Mesothelial cell of epicardium (in vitro differentiated cells): ENCODE data around the gene ARHGAP22. TPM values are rescaled to one million over a fixed set of nuclear protein-coding genes. Genes with fewer than 3 reads are reported as not detected.
A peak's percentile ranks its signal among the peaks of the same experiment; 100 is the strongest.

Experiments
- DNase-seq, 2 experiments: peaks; one replicate each; pipeline ENCODE4 v3.0.0; 2021; ENCODE audit warnings: low spot score in 2 of 2; ENCODE audit not compliant: unreplicated experiment in 2 of 2
- H3K27ac Mint-ChIP-seq: 2 replicates; pipeline ENCODE4 v1.8.0; 2021; ENCODE audit warnings: mixed read lengths
- H3K27me3 Mint-ChIP-seq: 2 replicates; pipeline ENCODE4 v1.8.0; 2021; ENCODE audit warnings: low read depth, mixed read lengths
- H3K36me3 Mint-ChIP-seq: 2 replicates; pipeline ENCODE4 v1.8.0; 2021; ENCODE audit warnings: mixed read lengths
- H3K4me1 Mint-ChIP-seq: 2 replicates; pipeline ENCODE4 v1.8.0; 2021; ENCODE audit warnings: mixed read lengths
- H3K4me3 Mint-ChIP-seq: 2 replicates; pipeline ENCODE4 v1.8.0; 2021; ENCODE audit warnings: mild to moderate bottlenecking, moderate library complexity, mixed read lengths
- H3K9me3 Mint-ChIP-seq: 2 replicates; pipeline ENCODE4 v1.8.0; 2021; ENCODE audit warnings: mixed read lengths
- CTCF ChIP-seq: fragments of 200-600 bp; sonication (generic); IDR thresholded peaks from one replicate; pipeline ENCODE4 v1.5.0; 2021; ENCODE audit warnings: antibody characterized with exemption; ENCODE audit not compliant: unreplicated experiment
- total RNA-seq: library from RNA; stranded (reverse); gene quantifications from 3 replicates; pipeline ENCODE4 v1.2.1, GENCODE V29; 2021

The ARHGAP22 gene, protein sequence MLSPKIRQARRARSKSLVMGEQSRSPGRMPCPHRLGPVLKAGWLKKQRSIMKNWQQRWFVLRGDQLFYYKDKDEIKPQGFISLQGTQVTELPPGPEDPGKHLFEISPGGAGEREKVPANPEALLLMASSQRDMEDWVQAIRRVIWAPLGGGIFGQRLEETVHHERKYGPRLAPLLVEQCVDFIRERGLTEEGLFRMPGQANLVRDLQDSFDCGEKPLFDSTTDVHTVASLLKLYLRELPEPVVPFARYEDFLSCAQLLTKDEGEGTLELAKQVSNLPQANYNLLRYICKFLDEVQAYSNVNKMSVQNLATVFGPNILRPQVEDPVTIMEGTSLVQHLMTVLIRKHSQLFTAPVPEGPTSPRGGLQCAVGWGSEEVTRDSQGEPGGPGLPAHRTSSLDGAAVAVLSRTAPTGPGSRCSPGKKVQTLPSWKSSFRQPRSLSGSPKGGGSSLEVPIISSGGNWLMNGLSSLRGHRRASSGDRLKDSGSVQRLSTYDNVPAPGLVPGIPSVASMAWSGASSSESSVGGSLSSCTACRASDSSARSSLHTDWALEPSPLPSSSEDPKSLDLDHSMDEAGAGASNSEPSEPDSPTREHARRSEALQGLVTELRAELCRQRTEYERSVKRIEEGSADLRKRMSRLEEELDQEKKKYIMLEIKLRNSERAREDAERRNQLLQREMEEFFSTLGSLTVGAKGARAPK
- 2.9 to 5.1 TPM (median 4.1 TPM) in 3 replicates for total RNA-seq

DNA sequence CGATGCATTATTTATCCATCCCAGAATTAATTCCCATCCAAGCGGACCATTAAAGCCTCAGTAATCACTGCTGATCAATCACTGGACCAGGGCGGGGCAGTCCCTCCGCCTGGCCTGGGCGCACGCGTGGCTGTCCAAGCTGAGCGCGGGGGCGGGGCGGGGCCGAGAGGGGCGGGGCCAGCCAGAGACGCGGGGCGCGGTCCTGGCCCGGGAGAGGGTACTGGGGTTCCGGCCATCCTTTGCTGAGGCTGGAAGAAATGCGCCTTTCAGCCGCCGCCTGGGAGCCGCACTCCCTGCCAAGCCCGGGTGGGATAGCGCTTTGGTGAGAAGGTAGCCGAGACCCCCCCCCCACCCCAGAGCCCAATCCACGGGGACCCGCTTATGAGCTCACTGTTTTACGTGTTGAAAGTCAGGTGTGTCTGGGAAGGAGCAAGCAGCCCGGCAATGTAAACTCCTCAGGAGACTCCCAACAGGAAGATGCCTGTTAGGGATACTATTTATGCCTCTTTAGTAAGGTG is at the start of gene ARHGAP22:
TSS of gene ARHGAP22 (minus strand) at position 83 of the 518 bp plus-strand sequence. CDS start 277 bp downstream, outside the sequence.
- no peak for TF ChIP-seq CTCF
- Mint-ChIP-seq H3K36me3 (no peaks in the 10 kb centered on the region), H3K4me1 (peaks cover 2% of the 10 kb centered on the region), H3K9me3 (no peaks in the 10 kb centered on the region), H3K27me3 (peaks cover 83% of the 10 kb centered on the region), H3K4me3 (peak within 1 kb of the TSS; percentile 59), H3K27ac (no peak within 1 kb of the TSS)
- peak in 1 of 2 experiments; percentile 38 for DNase-seq

GRCh38 chr10:48653944-48654698 is 49.2 kb upstream of the ARHGAP22 start:
- peaks cover 88% of the 10 kb centered on the region for H3K27me3 Mint-ChIP-seq
- TF ChIP-seq CTCF = no peak
- H3K27ac Mint-ChIP-seq = no peak overlapping the region
- H3K4me1 Mint-ChIP-seq = peaks cover 3% of the 10 kb centered on the region
- H3K9me3 Mint-ChIP-seq = no peaks in the 10 kb centered on the region
- DNase-seq = no peak
- no peak overlapping the region for H3K4me3 Mint-ChIP-seq
- H3K36me3 Mint-ChIP-seq = no peaks in the 10 kb centered on the region

DNA sequence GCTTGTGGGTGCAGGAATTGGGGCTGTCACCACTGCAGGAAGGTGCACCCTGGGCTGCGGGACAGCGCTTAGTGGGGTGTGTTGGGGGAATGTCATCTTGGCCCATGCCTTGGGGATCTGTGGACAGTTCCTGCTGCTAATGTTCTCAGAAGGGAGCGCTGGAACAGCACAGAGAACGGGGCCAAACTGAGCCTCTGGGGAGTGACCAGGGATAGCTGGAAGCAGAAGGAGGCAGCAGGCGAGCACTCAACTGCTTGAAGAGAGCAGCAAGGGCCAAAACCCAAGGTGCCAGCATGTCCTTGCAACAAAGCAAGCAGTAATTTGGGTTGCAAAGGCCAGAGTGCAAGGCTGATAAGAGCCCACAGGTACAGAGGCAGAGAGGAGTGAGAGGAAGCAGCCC is 48.5 kb upstream of the ARHGAP22 start:
- peaks cover 3% of the 10 kb centered on the region for H3K4me1 Mint-ChIP-seq
- DNase-seq = no peak
- H3K9me3 Mint-ChIP-seq = no peaks in the 10 kb centered on the region
- H3K4me3 Mint-ChIP-seq = no peak overlapping the region
- no peaks in the 10 kb centered on the region for H3K36me3 Mint-ChIP-seq
- no peak for TF ChIP-seq CTCF
- H3K27ac Mint-ChIP-seq = no peak overlapping the region
- H3K27me3 Mint-ChIP-seq = peaks cover 88% of the 10 kb centered on the region

- H3K27ac Mint-ChIP-seq = no peak overlapping the region
- no peak for DNase-seq
- H3K4me1 Mint-ChIP-seq = peaks cover 3% of the 10 kb centered on the region
- no peaks in the 10 kb centered on the region for H3K36me3 Mint-ChIP-seq
- H3K9me3 Mint-ChIP-seq = no peaks in the 10 kb centered on the region
- H3K4me3 Mint-ChIP-seq = no peak overlapping the region
- no peak for TF ChIP-seq CTCF
- peaks cover 87% of the 10 kb centered on the region for H3K27me3 Mint-ChIP-seq
Measured at GRCh38 chr10:48652344-48652743, 47.5 kb upstream of the ARHGAP22 start.

- DNase-seq = no peak
- H3K9me3 Mint-ChIP-seq = no peaks in the 10 kb centered on the region
- no peak overlapping the region for H3K27ac Mint-ChIP-seq
- TF ChIP-seq CTCF = no peak
- H3K4me3 Mint-ChIP-seq = no peak overlapping the region
- H3K36me3 Mint-ChIP-seq = no peaks in the 10 kb centered on the region
- peaks cover 86% of the 10 kb centered on the region for H3K27me3 Mint-ChIP-seq
- H3K4me1 Mint-ChIP-seq = peaks cover 3% of the 10 kb centered on the region
Measured at GRCh38 chr10:48651839-48652238, 47.0 kb upstream of the ARHGAP22 start.
